ENCODE measurements around the gene RAB15. TPM values are rescaled to one million over a fixed set of nuclear protein-coding genes. Genes with fewer than 3 reads are reported as not detected.

RAB15 gene
- total RNA-seq, 6 experiments from 2014 or later, result 3.5 to 5.7 (median 5.0) TPM

- Mint-ChIP-seq H3K36me3 (ENCODE audit: low read depth) (no peaks in the 10 kb centered on the region), H3K4me1 (ENCODE audit: low read depth) (no peaks in the 10 kb centered on the region), H3K4me3 (no peak overlapping the region), H3K27me3 (ENCODE audit: insufficient read depth) (no peaks in the 10 kb centered on the region; the same call in none of the 2 replicates), H3K9me3 (no peaks in the 10 kb centered on the region), H3K27ac (no peak overlapping the region)
- peak; percentile 21; the same call in 1 of the 2 replicates for TF ChIP-seq CTCF (IDR thresholded peaks at IDR 0.05)
- DNase-seq, result no peak
These were observed 8.5 kb downstream of the RAB15 start for GRCh38 chr14:64963611-64964010.

GRCh38 chr14:64960762-64961276 is 11.3 kb downstream of the RAB15 start:
- Mint-ChIP-seq H3K36me3 (ENCODE audit: low read depth) (no peaks in the 10 kb centered on the region), H3K27me3 (ENCODE audit: insufficient read depth) (no peaks in the 10 kb centered on the region; the same call in 1 of the 2 replicates), H3K4me1 (ENCODE audit: low read depth) (no peaks in the 10 kb centered on the region), H3K9me3 (no peaks in the 10 kb centered on the region), H3K27ac (no peak overlapping the region), H3K4me3 (no peak overlapping the region)
- no peak for DNase-seq
- TF ChIP-seq CTCF (IDR thresholded peaks at IDR 0.05), result peak; percentile 26

- TF ChIP-seq CTCF (IDR thresholded peaks at IDR 0.05), result no peak
- H3K27me3 Mint-ChIP-seq (ENCODE audit: insufficient read depth), result no peaks in the 10 kb centered on the region
- no peak for DNase-seq
- H3K9me3 Mint-ChIP-seq, result no peaks in the 10 kb centered on the region
- no peaks in the 10 kb centered on the region for H3K4me1 Mint-ChIP-seq (ENCODE audit: low read depth)
- H3K36me3 Mint-ChIP-seq (ENCODE audit: low read depth), result no peaks in the 10 kb centered on the region
- H3K27ac Mint-ChIP-seq, result no peak overlapping the region
- no peak overlapping the region for H3K4me3 Mint-ChIP-seq
These were observed 13.4 kb downstream of the RAB15 start for GRCh38 chr14:64958743-64959142.

- Mint-ChIP-seq H3K4me1 (ENCODE audit: low read depth) (no peaks in the 10 kb centered on the region), H3K4me3 (no peak overlapping the region), H3K9me3 (no peaks in the 10 kb centered on the region), H3K27me3 (ENCODE audit: insufficient read depth) (no peaks in the 10 kb centered on the region), H3K36me3 (ENCODE audit: low read depth) (no peaks in the 10 kb centered on the region), H3K27ac (no peak overlapping the region)
- no peak for TF ChIP-seq CTCF (IDR thresholded peaks at IDR 0.05)
- DNase-seq, result no peak
These were observed 13.9 kb downstream of the RAB15 start for GRCh38 chr14:64958201-64958600.

GRCh38 chr14:64956697-64957406 is 15.3 kb downstream of the RAB15 start:
- Mint-ChIP-seq H3K9me3 (no peaks in the 10 kb centered on the region), H3K27ac (no peak overlapping the region), H3K36me3 (ENCODE audit: low read depth) (no peaks in the 10 kb centered on the region), H3K4me1 (ENCODE audit: low read depth) (no peaks in the 10 kb centered on the region), H3K27me3 (ENCODE audit: insufficient read depth) (no peaks in the 10 kb centered on the region), H3K4me3 (no peak overlapping the region)
- no peak for TF ChIP-seq CTCF (IDR thresholded peaks at IDR 0.05)
- DNase-seq, result no peak
